Right ventricle myocardium superior (tissue), 1 donor: ENCODE data around the gene NFKBIZ. TPM values are rescaled to one million over a fixed set of nuclear protein-coding genes. Genes with fewer than 3 reads are reported as not detected.
"Not testable (repeated sequence)": the region's sequence is repeated elsewhere in the genome, so short reads cannot be mapped to it uniquely, and the experiment has no call there.

Experiments
- ATAC-seq: fragments of 200-7000 bp; cut with Tn5 transposase; one replicate; pipeline ENCODE4 v1.9.1; 2020; ENCODE audit warnings: mild to moderate bottlenecking; ENCODE audit not compliant: poor library complexity
- DNase-seq: peaks from one replicate; pipeline ENCODE4 v3.0.0-alpha.2; 2020
- intact Hi-C: fragments of 100-400 bp; cut with DNase I; formaldehyde crosslinking; loops from one replicate; pipeline ENCODE4 v1.11.2; 2022
- total RNA-seq: library from RNA; stranded (reverse); fragmentation: NEBNext Ultra II Directional; extraction: Animal tissue kit (Norgen Biotek cat#: 25700); gene quantifications from one replicate; pipeline ENCODE4 v1.2.1, GENCODE V29; 2021
- donor health status: DM: no; HTN: yes; CAD: no; lungs with severe emphysema.

The NFKBIZ gene
- total RNA-seq, 1 donor from 2014 or later = 12.9 TPM

DNA sequence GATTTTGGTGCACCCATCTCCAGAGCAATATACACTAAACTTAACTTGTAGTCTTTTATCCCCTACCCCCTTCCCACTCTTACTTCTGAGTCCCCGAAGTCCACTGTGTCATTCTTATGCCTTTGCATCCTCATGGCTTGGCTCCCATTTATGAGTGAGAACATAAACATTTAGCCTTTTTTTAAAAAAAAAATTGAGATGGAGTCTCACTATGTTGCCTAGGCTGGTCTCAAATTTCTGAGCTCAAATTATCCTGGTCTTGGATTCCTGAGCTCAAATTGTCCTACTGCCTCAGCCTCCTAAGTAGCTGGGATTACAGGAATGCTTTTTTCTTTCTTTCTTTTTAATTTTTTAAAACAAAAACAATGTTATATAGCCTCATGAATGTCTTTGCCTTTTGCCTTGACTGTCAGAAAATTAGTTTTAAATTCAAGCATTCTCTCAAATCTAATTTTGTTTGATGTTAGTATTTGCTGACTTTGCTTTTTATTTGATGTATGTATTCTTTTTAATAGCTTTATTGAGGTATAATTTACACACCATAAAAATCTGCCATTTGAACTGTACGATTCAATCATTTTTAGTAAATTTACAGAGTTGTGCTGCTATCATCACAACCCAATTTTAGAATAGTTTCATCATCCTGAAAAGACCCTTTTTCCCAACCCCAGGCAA, 46.9 kb downstream of the NFKBIZ start:
- DNase-seq (no peak), ATAC-seq (no peak)
- intact Hi-C loops = no loop called here

- DNase-seq = no peak
- intact Hi-C loops = no loop called here
- no peak for ATAC-seq
These were observed 47.7 kb downstream of the NFKBIZ start for GRCh38 chr3:101897013-101897412.

- intact Hi-C loops = no loop called here
- DNase-seq (no peak), ATAC-seq (no peak)
These were observed 48.7 kb downstream of the NFKBIZ start for GRCh38 chr3:101898039-101898438.

- ATAC-seq (peak; percentile 78), DNase-seq (no peak)
- intact Hi-C loops = no loop called here
These were observed 49.4 kb downstream of the NFKBIZ start for GRCh38 chr3:101898752-101899169.

- ATAC-seq = no peak
- intact Hi-C loops = no loop called here
- no peak for DNase-seq
These were observed 51.0 kb downstream of the NFKBIZ start for GRCh38 chr3:101900316-101900715.

- no peak for ATAC-seq
- intact Hi-C loops = no loop called here
These were observed 51.4 kb downstream of the NFKBIZ start for GRCh38 chr3:101900736-101901135.

DNA sequence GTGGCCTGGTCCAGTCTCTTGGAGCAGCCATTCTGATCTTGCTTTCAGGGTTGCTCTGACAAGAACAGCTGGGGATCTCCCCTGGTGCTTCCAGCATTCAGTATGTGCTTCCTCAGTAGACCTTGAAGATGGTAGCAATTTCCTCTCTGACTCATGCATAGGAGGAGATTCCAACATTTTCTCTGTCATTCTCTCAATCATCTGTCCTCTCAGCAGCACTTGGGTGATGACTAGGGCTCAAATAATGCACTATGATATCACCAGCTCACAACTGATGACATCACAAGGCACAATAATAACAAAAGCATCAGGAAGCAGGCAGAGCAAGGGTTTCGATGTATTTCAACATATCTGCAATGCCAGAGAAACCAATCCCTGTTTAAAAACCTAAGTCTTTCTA, 52.7 kb downstream of the NFKBIZ start:
- no peak for DNase-seq
- no peak for ATAC-seq
- intact Hi-C loops = no loop called here

More at GRCh38 chr3:101900736-101901135, 51.4 kb downstream of the NFKBIZ start:
- no peak for DNase-seq

DNA sequence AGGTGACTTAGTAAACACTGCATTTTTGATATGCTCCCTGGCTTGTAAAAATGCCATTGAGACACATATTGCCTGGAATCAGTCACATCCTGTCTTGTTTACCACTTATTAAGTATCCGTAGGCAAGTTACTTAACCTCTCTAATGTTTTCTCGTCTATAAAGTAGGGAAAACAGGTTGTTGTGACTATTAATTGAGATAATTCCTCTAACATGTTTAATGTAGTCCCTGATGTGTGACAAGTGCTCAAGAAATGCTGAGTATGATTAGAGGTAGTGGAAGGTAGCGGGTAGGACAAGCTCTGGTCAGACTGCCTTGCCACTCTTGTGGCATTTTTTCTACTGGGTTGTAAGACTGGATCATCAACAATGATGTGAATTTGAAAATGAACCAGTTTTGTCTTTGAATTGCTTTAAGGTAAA, 54.1 kb downstream of the NFKBIZ start:
- intact Hi-C loops = no loop called here
- DNase-seq (no peak), ATAC-seq (no peak)

GRCh38 chr3:101905573-101905972, 56.3 kb downstream of the NFKBIZ start:
- intact Hi-C loops, ATAC-seq: not testable (repeated sequence)

More at GRCh38 chr3:101905573-101905972, 56.3 kb downstream of the NFKBIZ start:
- DNase-seq = not testable (repeated sequence)

Other genes with a start within 250 kb of the NFKBIZ start
- 9.8 TPM for gene ZBTB11, start 172.4 kb upstream of the NFKBIZ start, total RNA-seq
- gene RPL24, start 162.8 kb upstream of the NFKBIZ start, total RNA-seq = 765 TPM
- 6.2 TPM for gene CEP97, start 124.9 kb upstream of the NFKBIZ start, total RNA-seq
- 45.5 TPM for gene NXPE3, start 70.3 kb upstream of the NFKBIZ start, total RNA-seq